ENCODE measurements around the gene MIF.
"Not testable (repeated sequence)": the region's sequence is repeated elsewhere in the genome, so short reads cannot be mapped to it uniquely, and the experiment has no call there.

MIF gene

GRCh38 chr22:23857606-23858483 lies 36.3 kb upstream of the MIF start, which contains the start of gene SLC2A11:
TSS of gene SLC2A11 (plus strand) at chr22:23857875. CDS start at chr22:23858000, 125 bp downstream.
- no peaks in the 10 kb centered on the region for H3K27me3 ChIP-seq (ENCODE audit: insufficient read depth, low read length, poor library complexity)
- peak within 1 kb of the TSS; percentile 80 for H3K27ac ChIP-seq (ENCODE audit: low read length)
- H4K20me1 ChIP-seq (ENCODE audit: insufficient read depth, low read length): no peaks in the 10 kb centered on the region
- H3K9ac ChIP-seq (ENCODE audit: low read depth, low read length): peak within 1 kb of the TSS; percentile 79
- no peaks in the 10 kb centered on the region for H3K36me3 ChIP-seq (ENCODE audit: insufficient read depth, low read length)
- peak; percentile 95 for DNase-seq
- ATAC-seq (ENCODE audit: insufficient read depth, low read depth): peak; percentile 94
- H3K9me3 ChIP-seq (ENCODE audit: insufficient read depth, low read length, severe bottlenecking): no peaks in the 10 kb centered on the region
- H3K4me1 ChIP-seq (ENCODE audit: insufficient read depth, low read length): peaks cover 24% of the 10 kb centered on the region
- TF ChIP-seq CTCF (IDR thresholded peaks at IDR 0.05; ENCODE audit: borderline replicate concordance, extremely low read depth, low read length, poor library complexity, severe bottlenecking): peak; percentile 41
- no peak for TF ChIP-seq EZH2 (IDR thresholded peaks at IDR 0.05; ENCODE audit: borderline replicate concordance, low read depth, low read length, severe bottlenecking)
- H2AFZ ChIP-seq (ENCODE audit: low read depth, low read length): peak within 1 kb of the TSS; percentile 98
- H3K4me3 ChIP-seq (ENCODE audit: low read depth in 1 of 2, low read length in 2 of 2): peak within 1 kb of the TSS; percentile 66 to 79
- no peaks in the 10 kb centered on the region for H3K79me2 ChIP-seq (ENCODE audit: insufficient read depth, low read length)
- H3K4me2 ChIP-seq (ENCODE audit: insufficient read depth, low read length): peak within 1 kb of the TSS; percentile 91

GRCh38 chr22:23858484-23858815 lies 35.7 kb upstream of the MIF start:
- DNase-seq (no peak), ATAC-seq (ENCODE audit: insufficient read depth, low read depth) (no peak)
- Histone ChIP-seq H3K79me2 (ENCODE audit: insufficient read depth, low read length) (no peaks in the 10 kb centered on the region), H2AFZ (ENCODE audit: low read depth, low read length) (peak overlapping the region; percentile 98), H3K4me3 (ENCODE audit: low read depth in 1 of 2, low read length in 2 of 2) (peak overlapping the region; percentile 66 to 79; a peak in 3 of 4 replicates), H3K27ac (ENCODE audit: low read length) (peak overlapping the region; percentile 80), H3K9me3 (ENCODE audit: insufficient read depth, low read length, severe bottlenecking) (no peaks in the 10 kb centered on the region), H3K9ac (ENCODE audit: low read depth, low read length) (peak overlapping the region; percentile 79), H3K36me3 (ENCODE audit: insufficient read depth, low read length) (no peaks in the 10 kb centered on the region), H3K4me1 (ENCODE audit: insufficient read depth, low read length) (peaks cover 24% of the 10 kb centered on the region), H4K20me1 (ENCODE audit: insufficient read depth, low read length) (no peaks in the 10 kb centered on the region), H3K27me3 (ENCODE audit: insufficient read depth, low read length, poor library complexity) (no peaks in the 10 kb centered on the region), H3K4me2 (ENCODE audit: insufficient read depth, low read length) (peak overlapping the region; percentile 91)
- no peak for TF ChIP-seq CTCF (IDR thresholded peaks at IDR 0.05; ENCODE audit: borderline replicate concordance, extremely low read depth, low read length, poor library complexity, severe bottlenecking)
- TF ChIP-seq EZH2 (IDR thresholded peaks at IDR 0.05; ENCODE audit: borderline replicate concordance, low read depth, low read length, severe bottlenecking): no peak

- Histone ChIP-seq H3K4me3 (ENCODE audit: low read depth in 1 of 2, low read length in 2 of 2) (no peak overlapping the region), H3K4me1 (ENCODE audit: insufficient read depth, low read length) (peaks cover 24% of the 10 kb centered on the region), H2AFZ (ENCODE audit: low read depth, low read length) (no peak overlapping the region), H3K36me3 (ENCODE audit: insufficient read depth, low read length) (no peaks in the 10 kb centered on the region), H3K79me2 (ENCODE audit: insufficient read depth, low read length) (no peaks in the 10 kb centered on the region), H3K9ac (ENCODE audit: low read depth, low read length) (peak overlapping the region; percentile 79; the same call in 1 of the 2 replicates), H4K20me1 (ENCODE audit: insufficient read depth, low read length) (no peaks in the 10 kb centered on the region), H3K4me2 (ENCODE audit: insufficient read depth, low read length) (peak overlapping the region; percentile 91), H3K27me3 (ENCODE audit: insufficient read depth, low read length, poor library complexity) (no peaks in the 10 kb centered on the region), H3K27ac (ENCODE audit: low read length) (no peak overlapping the region), H3K9me3 (ENCODE audit: insufficient read depth, low read length, severe bottlenecking) (no peaks in the 10 kb centered on the region)
- no peak for TF ChIP-seq EZH2 (IDR thresholded peaks at IDR 0.05; ENCODE audit: borderline replicate concordance, low read depth, low read length, severe bottlenecking)
- ATAC-seq (ENCODE audit: insufficient read depth, low read depth): no peak
- DNase-seq: no peak
Measured at GRCh38 chr22:23859201-23859600, 35.0 kb upstream of the MIF start.

GRCh38 chr22:23860187-23860586 lies 34.0 kb upstream of the MIF start:
- H2AFZ ChIP-seq (ENCODE audit: low read depth, low read length); H3K36me3 ChIP-seq (ENCODE audit: insufficient read depth, low read length); H3K79me2 ChIP-seq (ENCODE audit: insufficient read depth, low read length); H3K27ac ChIP-seq (ENCODE audit: low read length); H3K9ac ChIP-seq (ENCODE audit: low read depth, low read length); DNase-seq; H4K20me1 ChIP-seq (ENCODE audit: insufficient read depth, low read length); H3K9me3 ChIP-seq (ENCODE audit: insufficient read depth, low read length, severe bottlenecking); H3K4me2 ChIP-seq (ENCODE audit: insufficient read depth, low read length); ATAC-seq (ENCODE audit: insufficient read depth, low read depth); H3K4me3 ChIP-seq (ENCODE audit: low read depth in 1 of 2, low read length in 2 of 2); H3K27me3 ChIP-seq (ENCODE audit: insufficient read depth, low read length, poor library complexity): not testable (repeated sequence)
- H3K4me1 ChIP-seq (ENCODE audit: insufficient read depth, low read length): peaks cover 24% of the 10 kb centered on the region
